Heart left ventricle (tissue), 13 donors: ENCODE measurements around the gene SPATA33.

Experiments
- POLR2A ChIP-seq, 2 donors: fragments of 450-650 bp; IDR thresholded peaks; one replicate each; pipeline ENCODE4 v1.6.1; 2017; ENCODE audit warnings: antibody characterized with exemption in 2 of 2, mild to moderate bottlenecking in 2 of 2, moderate library complexity in 2 of 2
- TF ChIP-seq, protein P1 (sequence below), 12 donors: fragments of 200-600 bp; sonication (generic) in 4 of 12; IDR thresholded peaks; one replicate each; pipeline versions ENCODE4 v1.5.0 to v1.8.0; 2018 to 2022; ENCODE audit warnings: antibody characterized with exemption in 12 of 12, mild to moderate bottlenecking in 5 of 12
- donor health status: ischemic (EF 13 %, LVEDD 7.1; RV severe dilation, severe dysfunction).
- donor health status: DM: no; HTN: yes; CAD: no.
- donor health status: DM: no; HTN: no; CAD: no.
- donor health status: ischemic (EF 25% LVEDD 6.9; RV normal size, moderate dysfunction).
- donor health status: ischemic (EF 25% LVEDD 5.7; RV mildly dilated, moderate dysfunction).
- donor health status: ischemic (EF 35%, LVEDD 5.7; RV mildly dilated, moderate dysfunction).
- donor health status: nonischemic (EF 11% LVEDD 7.7; RV severe dilation, severe dysfunction).
- donor health status: DM: yes; HTN: yes; CAD: no.
- donor health status: PGD.
- donor health status: ischemic (EF 29% LVEDD 5.4; RV normal size, mild dysfunction).
- donor health status: nonischemic (EF 23%, LVEDD 6.1; RV moderate dilation, normal function).

DNA sequence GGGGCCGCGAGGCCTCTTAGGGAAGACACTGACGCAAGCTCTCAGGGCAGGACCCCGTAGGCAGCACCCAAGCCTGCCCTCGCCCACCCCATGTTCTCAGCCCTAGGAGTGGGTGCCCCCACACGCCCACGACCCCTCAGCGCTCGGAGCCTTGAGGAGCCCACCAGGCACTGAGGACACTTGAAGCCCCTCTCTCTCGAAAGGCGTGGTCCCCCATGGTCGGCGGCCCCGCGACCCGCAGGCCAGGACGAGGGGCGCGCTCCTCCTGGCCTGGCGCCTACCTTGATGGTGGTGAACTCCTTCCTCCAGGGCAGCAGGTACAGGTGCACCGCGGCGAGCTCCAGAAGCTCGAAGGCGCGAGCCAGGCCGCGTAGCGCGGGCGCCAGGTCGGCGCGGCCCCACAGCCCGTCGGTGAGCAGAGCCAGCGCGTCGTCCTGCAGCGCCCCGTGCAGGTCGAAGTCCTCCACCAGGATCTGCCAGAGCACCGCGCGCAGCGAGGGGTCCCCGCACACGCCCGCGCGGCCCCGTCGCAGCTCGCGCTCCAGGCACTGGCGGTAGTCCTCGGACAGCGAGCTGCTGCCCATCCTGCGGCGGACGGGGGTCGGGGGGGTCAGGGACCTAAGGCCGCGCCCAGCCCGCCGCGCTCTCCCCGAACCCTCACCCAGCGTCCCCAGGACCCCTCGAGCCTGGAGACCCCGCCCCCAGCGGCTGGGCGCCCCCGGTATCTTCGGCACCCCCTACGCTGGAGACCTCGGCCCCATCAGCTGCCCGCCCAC is 43.2 kb downstream of the SPATA33 start:
- TF ChIP-seq, protein P1, sequence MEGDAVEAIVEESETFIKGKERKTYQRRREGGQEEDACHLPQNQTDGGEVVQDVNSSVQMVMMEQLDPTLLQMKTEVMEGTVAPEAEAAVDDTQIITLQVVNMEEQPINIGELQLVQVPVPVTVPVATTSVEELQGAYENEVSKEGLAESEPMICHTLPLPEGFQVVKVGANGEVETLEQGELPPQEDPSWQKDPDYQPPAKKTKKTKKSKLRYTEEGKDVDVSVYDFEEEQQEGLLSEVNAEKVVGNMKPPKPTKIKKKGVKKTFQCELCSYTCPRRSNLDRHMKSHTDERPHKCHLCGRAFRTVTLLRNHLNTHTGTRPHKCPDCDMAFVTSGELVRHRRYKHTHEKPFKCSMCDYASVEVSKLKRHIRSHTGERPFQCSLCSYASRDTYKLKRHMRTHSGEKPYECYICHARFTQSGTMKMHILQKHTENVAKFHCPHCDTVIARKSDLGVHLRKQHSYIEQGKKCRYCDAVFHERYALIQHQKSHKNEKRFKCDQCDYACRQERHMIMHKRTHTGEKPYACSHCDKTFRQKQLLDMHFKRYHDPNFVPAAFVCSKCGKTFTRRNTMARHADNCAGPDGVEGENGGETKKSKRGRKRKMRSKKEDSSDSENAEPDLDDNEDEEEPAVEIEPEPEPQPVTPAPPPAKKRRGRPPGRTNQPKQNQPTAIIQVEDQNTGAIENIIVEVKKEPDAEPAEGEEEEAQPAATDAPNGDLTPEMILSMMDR (IDR thresholded peaks at IDR 0.05) = peak in 1 of 12 donors; percentile 16
- no peak for TF ChIP-seq POLR2A (IDR thresholded peaks at IDR 0.05)
